PC-9 (cell line): ENCODE measurements around the gene RHOD. TPM values are rescaled to one million over a fixed set of nuclear protein-coding genes. Genes with fewer than 3 reads are reported as not detected.

Experiments
- BruUV-seq: library from RNA; stranded (reverse); fragments of 400-500 nt; replicated peaks from 2 replicates; lab custom pipeline; 2021; lab: Mats Ljungman, UMichigan
- CTCF ChIA-PET: fragments of 300-600 bp; sonication (Branson Sonifier 250); formaldehyde crosslinking; loops from one replicate; lab custom pipeline; 2022; ENCODE audit warnings: antibody characterized with exemption; lab: Charles Lee
- POLR2A ChIA-PET: fragments of 300-600 bp; sonication (Branson Sonifier 250); formaldehyde crosslinking; loops from one replicate; lab custom pipeline; 2022; ENCODE audit warnings: antibody characterized with exemption; ENCODE audit not compliant: unreplicated experiment; lab: Charles Lee
- DNase-seq, 2 experiments: peaks; one replicate each; pipeline versions ENCODE4 v3.0.0 to v3.0.0-alpha.2; 2015 to 2022; ENCODE audit warnings: mixed read lengths in 1 of 2
- H2AFZ ChIP-seq: fragments of 200-600 bp; sonication (generic); 2 replicates; pipeline ENCODE4 v1.8.1; 2017; ENCODE audit warnings: antibody characterized with exemption
- H3F3A ChIP-seq: fragments of 200-600 bp; sonication (generic); 2 replicates; pipeline ENCODE4 v1.8.1; 2017; ENCODE audit warnings: antibody characterized with exemption, mild to moderate bottlenecking, low read depth; ENCODE audit not compliant: insufficient read depth
- H3K27ac ChIP-seq: fragments of 200-600 bp; sonication (generic); 2 replicates; pipeline ENCODE4 v1.6.1; 2016; ENCODE audit warnings: mixed run types
- H3K27me3 ChIP-seq: fragments of 200-600 bp; sonication (generic); 2 replicates; pipeline ENCODE4 v1.6.1; 2016; ENCODE audit warnings: low read depth, mixed run types; ENCODE audit not compliant: insufficient read depth
- H3K36me3 ChIP-seq: fragments of 200-600 bp; sonication (generic); 2 replicates; pipeline ENCODE4 v1.6.1; 2016; ENCODE audit warnings: low read depth, mixed run types
- H3K4me1 ChIP-seq: fragments of 200-600 bp; sonication (generic); replicated peaks from 2 replicates; pipeline ENCODE4 v1.6.1; 2016; ENCODE audit warnings: mixed run types; ENCODE audit not compliant: insufficient read depth
- H3K4me2 ChIP-seq: fragments of 200-600 bp; sonication (generic); 2 replicates; pipeline ENCODE4 v1.6.1; 2017; ENCODE audit warnings: mixed run types
- H3K4me3 ChIP-seq: fragments of 200-600 bp; sonication (generic); 2 replicates; pipeline ENCODE4 v1.6.1; 2016; ENCODE audit warnings: mixed run types
- H3K79me2 ChIP-seq: fragments of 200-600 bp; sonication (generic); 2 replicates; pipeline ENCODE4 v1.6.1; 2017; ENCODE audit warnings: low read depth, mixed run types
- H3K9me2 ChIP-seq: fragments of 200-600 bp; sonication (generic); 2 replicates; pipeline ENCODE4 v1.8.1; 2017; ENCODE audit warnings: mild to moderate bottlenecking; ENCODE audit not compliant: insufficient read depth
- H3K9me3 ChIP-seq: fragments of 200-600 bp; sonication (generic); 2 replicates; pipeline ENCODE4 v1.8.1; 2016; ENCODE audit warnings: low read depth; ENCODE audit not compliant: insufficient read depth
- H4K20me1 ChIP-seq: fragments of 200-600 bp; sonication (generic); 2 replicates; pipeline ENCODE4 v1.8.1; 2017; ENCODE audit not compliant: insufficient read depth
- CTCF ChIP-seq: fragments of 200-600 bp; sonication (generic); conservative IDR thresholded peaks from 2 replicates; pipeline ENCODE4 v1.6.1; 2017; ENCODE audit warnings: mixed run types, antibody characterized with exemption, mild to moderate bottlenecking, moderate library complexity
- EZH2 ChIP-seq: fragments of 200-600 bp; sonication (generic); IDR thresholded peaks from 2 replicates; pipeline ENCODE4 v1.8.0; 2017; ENCODE audit warnings: antibody characterized with exemption, low read depth
- intact Hi-C: fragments of 100-400 bp; cut with micrococcal nuclease; formaldehyde crosslinking; loops from one replicate; pipeline ENCODE4 v1.10.0; 2022; ENCODE audit not compliant: unreplicated experiment
- total RNA-seq: library from RNA; stranded (reverse); gene quantifications from 2 replicates; pipeline ENCODE4 v1.2.3, GENCODE V29; 2021

The RHOD gene
- total RNA-seq, 1 experiment from 2014 or later: 127 TPM

- no peaks in the 10 kb centered on the region for H4K20me1 ChIP-seq
- BruUV-seq: no TSS peak
- no peaks in the 10 kb centered on the region for H3K4me1 ChIP-seq
- no peak overlapping the region for H3K4me2 ChIP-seq
- DNase-seq: no peak
- ChIA-PET CTCF (no interaction called here), POLR2A (interaction anchor here (0.5 to 0.7 kb wide), 3 partner anchors 19 to 95 kb away, joined by 3 to 16 read pairs (median 3); no protein-coding TSS in a partner anchor)
- no peaks in the 10 kb centered on the region for H3K79me2 ChIP-seq
- H3K9me2 ChIP-seq: no peaks in the 10 kb centered on the region
- H3K4me3 ChIP-seq: no peak overlapping the region
- H3K36me3 ChIP-seq: no peaks in the 10 kb centered on the region
- H3K27ac ChIP-seq: no peak overlapping the region
- H3K9me3 ChIP-seq: no peaks in the 10 kb centered on the region
- H2AFZ ChIP-seq: no peak overlapping the region
- intact Hi-C loops: no loop called here
- H3K27me3 ChIP-seq: no peaks in the 10 kb centered on the region
- H3F3A ChIP-seq: peaks cover 12% of the 10 kb centered on the region
- TF ChIP-seq CTCF (no peak), EZH2 (no peak)
Measured at GRCh38 chr11:67044496-67044895, 12.2 kb upstream of the RHOD start.

- intact Hi-C loops: no loop called here
- Histone ChIP-seq H2AFZ (no peak overlapping the region), H3F3A (peaks cover 12% of the 10 kb centered on the region), H3K36me3 (no peaks in the 10 kb centered on the region), H3K9me2 (no peaks in the 10 kb centered on the region), H3K79me2 (no peaks in the 10 kb centered on the region), H3K4me3 (no peak overlapping the region), H3K4me2 (no peak overlapping the region), H3K27ac (no peak overlapping the region), H3K27me3 (no peaks in the 10 kb centered on the region), H4K20me1 (no peaks in the 10 kb centered on the region), H3K9me3 (no peaks in the 10 kb centered on the region), H3K4me1 (no peaks in the 10 kb centered on the region)
- DNase-seq: peak; percentile 21 to 45
- TF ChIP-seq CTCF (no peak), EZH2 (no peak)
- POLR2A ChIA-PET: no interaction called here
- BruUV-seq: no TSS peak
- CTCF ChIA-PET: no interaction called here
Measured at GRCh38 chr11:67045314-67045713, 11.3 kb upstream of the RHOD start.

- Histone ChIP-seq H3K27me3 (no peaks in the 10 kb centered on the region), H3K4me3 (no peak overlapping the region), H4K20me1 (no peaks in the 10 kb centered on the region), H3K36me3 (no peaks in the 10 kb centered on the region), H3K4me1 (peaks cover 6% of the 10 kb centered on the region; the same call in 1 of the 2 replicates), H3K79me2 (no peaks in the 10 kb centered on the region), H2AFZ (no peak overlapping the region), H3K4me2 (no peak overlapping the region), H3K27ac (no peak overlapping the region), H3F3A (peaks cover 17% of the 10 kb centered on the region), H3K9me2 (no peaks in the 10 kb centered on the region), H3K9me3 (no peaks in the 10 kb centered on the region)
- no TSS peak for BruUV-seq
- ChIA-PET CTCF (no interaction called here), POLR2A (no interaction called here)
- no peak for DNase-seq
- intact Hi-C loops: no loop called here
- TF ChIP-seq EZH2 (no peak), CTCF (no peak)
Measured at GRCh38 chr11:67048515-67049130, 8.0 kb upstream of the RHOD start.
